HG02623 (cell line): ENCODE results near the gene MYO7B.

Source experiments
- ATAC-seq: cut with Tn5 transposase; IDR thresholded peaks from one replicate; pipeline ENCODE4 v1.9.1; 2021; ENCODE audit warnings: moderate library complexity; ENCODE audit not compliant: unreplicated experiment

Gene MYO7B

GRCh38 chr2:127535422-127535901, at the start of gene MYO7B:
TSS of gene MYO7B (plus strand) at chr2:127535683. CDS start at chr2:127559723, 24,040 bp downstream.
- no peak for ATAC-seq

- ATAC-seq = no peak
Observed at GRCh38 chr2:127485694-127486071, 49.8 kb upstream of the MYO7B start.

- ATAC-seq = no peak
Observed at GRCh38 chr2:127486247-127487058, 49.0 kb upstream of the MYO7B start.

GRCh38 chr2:127490283-127490682, 45.2 kb upstream of the MYO7B start:
- ATAC-seq = no peak

- no peak for ATAC-seq
Observed at GRCh38 chr2:127498386-127498785, 37.1 kb upstream of the MYO7B start.

- ATAC-seq = no peak
Observed at GRCh38 chr2:127503491-127503890, 32.0 kb upstream of the MYO7B start.

DNA sequence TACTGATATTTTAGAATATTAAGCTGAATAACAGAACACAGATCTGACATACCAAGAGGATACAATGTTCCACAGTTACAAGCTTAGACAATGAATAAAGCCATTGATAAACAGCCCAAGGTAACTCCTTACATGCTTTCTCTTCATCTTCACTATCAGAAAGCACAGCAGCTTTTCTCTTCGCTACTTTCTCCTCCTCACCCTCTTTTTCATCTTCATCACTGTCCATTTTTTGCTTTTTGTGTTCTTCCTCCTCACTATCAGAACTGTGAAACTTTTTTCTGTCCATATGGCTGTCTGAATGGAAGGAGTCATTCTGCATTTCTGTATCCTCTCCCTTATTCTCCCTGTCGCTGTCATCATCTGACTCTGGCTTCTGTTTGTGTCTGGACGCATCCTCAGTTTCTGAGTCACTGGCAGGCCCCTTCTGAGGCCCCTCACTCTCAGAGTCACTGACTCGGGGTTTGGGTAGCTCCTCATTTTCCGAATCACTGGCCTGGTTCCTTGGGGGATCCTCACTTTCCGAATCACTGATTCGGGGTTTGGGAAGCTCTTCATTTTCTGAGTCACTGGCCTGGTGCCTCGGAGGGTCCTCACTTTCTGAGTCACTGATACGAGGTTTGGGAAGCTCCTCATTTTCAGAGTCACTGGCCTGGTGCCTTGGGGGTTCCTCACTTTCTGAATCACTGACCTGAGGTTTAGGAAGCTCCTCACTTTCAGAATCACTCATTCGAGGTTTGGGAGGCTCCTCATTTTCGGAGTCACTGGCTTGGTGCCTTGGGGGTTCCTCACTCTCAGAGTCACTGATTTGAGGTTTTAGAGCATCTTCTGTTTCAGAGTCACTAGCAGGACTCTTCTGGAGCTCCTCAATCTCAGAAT, 30.7 kb upstream of the MYO7B start:
- ATAC-seq = no peak

GRCh38 chr2:127506510-127506909, 29.0 kb upstream of the MYO7B start:
- no peak for ATAC-seq

- ATAC-seq = no peak
Observed at GRCh38 chr2:127508023-127508630, 27.4 kb upstream of the MYO7B start.

DNA sequence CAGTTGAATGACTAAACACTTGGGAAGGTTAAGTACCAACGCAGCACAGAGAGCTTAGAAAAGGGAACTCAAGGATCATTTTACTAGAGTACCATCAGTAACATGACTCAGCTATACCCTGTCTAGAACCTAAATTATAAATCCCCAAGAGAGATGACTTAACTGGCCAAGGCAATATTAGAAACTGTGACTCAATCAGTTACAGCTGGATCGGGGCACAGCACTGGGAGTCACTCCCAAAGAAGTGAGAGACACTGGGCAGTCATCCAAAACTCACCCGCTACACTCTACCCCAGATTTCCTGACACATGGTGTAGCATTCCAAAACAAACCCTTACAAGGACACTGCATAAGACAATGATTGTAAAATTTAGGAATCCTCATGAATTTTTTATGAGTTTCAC, 26.9 kb upstream of the MYO7B start:
- ATAC-seq = no peak

DNA sequence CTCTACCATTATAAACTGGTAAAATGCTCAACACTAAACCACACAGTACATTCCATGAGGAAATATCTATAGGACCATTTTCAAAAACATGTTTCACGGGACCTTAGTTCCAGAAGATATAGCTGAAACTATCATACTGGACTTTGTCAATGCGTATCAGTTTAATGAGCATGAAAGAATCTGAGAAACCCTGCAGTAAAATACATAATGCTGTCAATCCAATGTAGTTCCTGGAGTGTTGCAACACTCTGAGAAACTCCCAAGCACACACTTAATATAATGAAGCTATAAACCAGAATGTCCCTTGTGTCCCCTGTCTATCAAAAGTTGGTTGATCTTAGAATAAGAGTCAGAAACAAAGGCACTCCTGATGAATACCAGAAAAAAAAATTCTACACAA, 25.4 kb upstream of the MYO7B start:
- ATAC-seq = no peak

DNA sequence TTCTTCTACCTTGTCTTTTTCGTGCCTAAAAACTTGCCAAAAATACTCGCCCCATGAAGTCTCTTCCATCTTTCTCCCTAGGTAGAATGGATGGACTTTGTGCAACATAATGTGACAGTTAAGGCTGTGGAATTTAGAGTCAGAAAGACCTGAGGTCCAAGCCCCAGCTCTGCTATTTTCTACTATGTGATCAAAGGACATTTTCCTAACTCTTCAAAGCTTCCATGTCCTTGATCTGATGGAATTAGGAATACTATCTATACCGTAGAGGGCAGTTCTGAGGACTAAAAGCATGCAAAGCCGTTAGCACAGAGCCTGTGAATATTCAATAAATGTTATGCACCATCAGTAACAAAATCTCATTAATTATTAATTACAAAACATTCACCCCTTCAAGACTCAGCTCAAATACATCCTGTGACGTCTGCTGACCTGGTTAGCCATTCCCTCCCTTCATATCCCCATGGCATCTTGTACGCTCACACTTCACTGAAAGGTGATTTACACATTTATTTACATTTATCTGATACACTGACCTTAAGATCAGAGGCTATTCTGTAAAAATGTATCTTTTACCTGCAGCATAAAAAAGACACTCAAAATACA, 24.3 kb upstream of the MYO7B start:
- ATAC-seq = no peak

DNA sequence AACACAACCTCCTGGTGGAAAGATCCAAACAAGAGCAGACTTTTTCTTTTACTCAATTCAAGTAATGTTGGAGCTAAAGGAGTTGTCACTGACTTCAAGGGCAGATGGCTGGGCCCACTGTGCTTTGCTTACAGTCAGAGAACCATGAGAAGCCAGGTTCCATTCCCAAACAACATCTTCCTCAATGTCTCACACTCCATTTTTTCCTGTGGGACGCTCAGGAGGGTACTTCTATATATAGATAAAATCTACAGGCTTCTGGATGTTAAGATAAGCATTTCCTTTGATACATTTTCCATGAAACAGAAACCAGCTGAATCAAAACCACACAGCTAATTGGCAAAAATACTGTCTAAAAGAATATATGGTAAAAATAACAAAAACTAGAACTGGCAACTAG, 23.6 kb upstream of the MYO7B start:
- no peak for ATAC-seq

- ATAC-seq = no peak
Observed at GRCh38 chr2:127512362-127512761, 23.1 kb upstream of the MYO7B start.

- ATAC-seq = no peak
Observed at GRCh38 chr2:127514076-127514475, 21.4 kb upstream of the MYO7B start.

- ATAC-seq = no peak
Observed at GRCh38 chr2:127514485-127514884, 21.0 kb upstream of the MYO7B start.

DNA sequence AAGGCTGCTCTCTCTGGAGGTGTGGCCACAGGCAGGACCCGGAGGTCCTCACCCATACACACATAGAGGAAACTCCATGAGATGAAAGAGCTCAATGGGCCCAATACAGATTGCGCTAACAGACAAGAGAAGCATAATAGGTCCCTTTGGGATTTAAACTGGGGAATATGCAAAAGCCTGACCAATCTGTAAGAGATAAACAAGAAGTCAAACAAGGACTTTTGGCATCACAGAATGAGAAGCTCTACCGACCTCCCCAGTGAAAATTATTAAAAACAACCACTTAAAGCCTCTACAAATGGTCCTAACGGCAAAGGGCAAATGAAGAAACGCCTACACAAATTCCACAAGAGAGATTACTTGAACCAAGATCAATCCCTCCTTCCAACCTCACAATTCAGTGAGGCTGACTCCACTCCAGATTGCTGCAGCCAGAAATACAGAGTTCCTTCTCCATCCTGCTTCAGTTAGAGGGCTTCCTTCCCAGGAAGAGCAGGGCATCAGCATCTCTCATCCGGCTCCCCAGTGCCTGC, 20.0 kb upstream of the MYO7B start:
- no peak for ATAC-seq

DNA sequence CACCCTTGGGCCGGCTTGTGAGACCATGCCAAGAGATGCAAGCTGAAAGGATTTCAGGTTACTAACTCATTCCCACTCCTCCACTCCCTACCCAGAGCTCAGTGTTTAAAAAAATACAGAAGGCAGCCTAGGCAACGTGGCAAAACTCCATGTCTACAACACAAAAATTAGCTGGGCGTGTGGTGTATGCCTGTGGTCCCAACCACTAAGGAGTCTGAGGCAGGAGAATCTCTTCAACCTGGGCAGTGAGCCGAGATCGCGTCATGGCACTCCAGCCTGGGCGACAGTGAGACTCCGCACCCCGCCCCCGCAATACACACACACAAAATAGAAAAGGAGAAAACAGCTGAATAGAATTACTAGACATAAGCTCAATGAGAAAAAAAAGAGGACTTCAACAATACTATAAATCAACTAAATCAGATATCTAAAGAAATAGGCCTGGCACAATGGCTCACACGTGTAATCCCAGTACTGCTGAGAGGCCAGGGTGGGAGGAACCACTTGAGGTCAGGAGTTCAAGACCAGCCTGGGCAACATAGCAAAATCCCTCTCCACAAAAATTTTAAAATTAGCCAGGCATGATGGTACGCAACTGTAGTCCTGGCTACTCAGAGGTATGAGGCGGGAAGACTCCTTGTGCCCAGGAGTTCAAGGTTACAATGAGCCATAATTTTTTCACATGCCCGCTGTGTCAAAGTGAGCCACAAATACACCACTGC, 19.3 kb upstream of the MYO7B start:
- no peak for ATAC-seq

DNA sequence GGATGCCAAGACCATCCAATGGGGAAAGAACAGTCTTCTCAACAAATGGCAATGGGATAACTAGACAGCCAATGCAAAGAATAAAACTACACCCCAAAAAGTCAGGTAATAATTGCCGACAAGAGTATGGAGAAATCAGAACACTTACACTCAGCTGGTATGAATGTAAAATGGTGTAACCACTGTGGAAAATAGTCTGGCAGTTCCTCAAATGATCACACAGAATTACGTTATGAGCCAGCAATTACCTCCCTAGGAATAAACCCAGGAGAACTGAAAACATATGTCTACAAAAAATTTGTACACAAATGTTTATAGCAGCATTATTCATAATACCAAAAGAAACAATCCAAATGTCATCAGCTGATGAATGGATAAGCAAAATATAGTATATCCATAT, 18.0 kb upstream of the MYO7B start:
- no peak for ATAC-seq

GRCh38 chr2:127520424-127520823, 15.1 kb upstream of the MYO7B start:
- no peak for ATAC-seq
